Measurements from ENCODE around the gene PHC2.
A peak's percentile ranks its signal among the peaks of the same experiment; 100 is the strongest.

PHC2 gene

DNA sequence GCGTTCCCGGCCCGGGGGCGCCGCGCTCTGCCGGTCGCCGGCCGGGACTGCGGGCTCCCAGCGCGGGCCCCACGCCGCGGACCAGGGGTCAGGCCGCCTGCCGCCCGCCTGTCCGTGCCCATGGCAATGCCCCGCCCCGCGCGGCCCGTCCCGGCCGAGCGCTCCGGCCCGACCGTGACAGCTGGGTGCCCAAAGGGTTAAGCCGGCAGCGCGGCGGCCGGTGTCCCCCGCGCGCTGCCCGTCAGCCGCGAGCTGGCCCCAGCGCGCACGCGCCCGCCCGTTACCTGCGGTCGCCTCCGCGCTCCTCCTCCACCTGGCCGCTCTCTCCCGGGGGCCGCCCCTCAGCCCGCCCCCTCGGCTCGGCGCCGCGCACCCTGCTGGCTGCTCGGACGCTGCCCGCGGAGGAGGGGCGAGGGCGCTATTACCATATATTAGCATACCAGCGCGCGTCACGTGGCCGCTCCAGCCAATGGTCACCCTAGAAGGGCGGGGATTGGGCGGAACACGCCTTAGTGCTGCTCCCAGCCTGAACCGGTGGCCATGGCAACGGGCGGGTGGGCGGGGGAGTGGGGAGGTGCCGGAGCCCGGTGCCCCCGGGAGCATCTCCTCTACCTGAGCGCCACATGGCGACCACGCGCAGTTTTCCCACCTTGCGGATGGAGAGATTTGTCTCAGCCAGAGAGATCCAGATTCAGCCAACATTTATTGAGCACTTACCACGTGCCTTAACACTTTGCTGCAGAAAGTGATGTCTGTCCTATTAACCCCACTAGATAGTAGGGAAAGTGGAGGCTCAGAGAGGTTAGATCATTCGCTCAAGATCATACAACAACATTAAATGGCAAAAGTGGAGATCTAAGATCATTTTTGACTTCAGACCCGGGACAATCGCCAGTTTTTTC is at the start of gene PHC2:
Gene PHC2 (minus strand): TSS at position 404 of the 902 bp plus-strand sequence. CDS start 55,556 bp downstream, outside the sequence.
- intact Hi-C loops (cut with DNase I) = loop anchor here (5.0 kb wide), 2 partner anchors 41 to 64 kb away; partner anchors contain the start of gene ZSCAN20
- DNase-seq = peak; percentile 98 to 100 (median 100)

- DNase-seq = no peak
These were observed 46.6 kb upstream of the PHC2 start for GRCh38 chr1:33477451-33477850.

GRCh38 chr1:33473900-33474299 is 43.0 kb upstream of the PHC2 start:
- DNase-seq = no peak
- intact Hi-C loops (cut with DNase I) = loop anchor here (5.0 kb wide), 2 partner anchors 42 to 107 kb away; partner anchors contain the start of gene PHC2

More at GRCh38 chr1:33477451-33477850, 46.6 kb upstream of the PHC2 start:
- intact Hi-C loops (cut with DNase I) = no loop called here

GRCh38 chr1:33472269-33472980 is 41.5 kb upstream of the PHC2 start, which contains the start of gene ZSCAN20:
ZSCAN20 (plus strand) TSS chr1:33472645; CDS start chr1:33479289, 6,644 bp downstream.
- DNase-seq = peak; percentile 98 to 100 (median 99)
- intact Hi-C loops (cut with DNase I) = loop anchor here (5.0 kb wide), 2 partner anchors 40 to 105 kb away; partner anchors contain the start of gene PHC2

DNA sequence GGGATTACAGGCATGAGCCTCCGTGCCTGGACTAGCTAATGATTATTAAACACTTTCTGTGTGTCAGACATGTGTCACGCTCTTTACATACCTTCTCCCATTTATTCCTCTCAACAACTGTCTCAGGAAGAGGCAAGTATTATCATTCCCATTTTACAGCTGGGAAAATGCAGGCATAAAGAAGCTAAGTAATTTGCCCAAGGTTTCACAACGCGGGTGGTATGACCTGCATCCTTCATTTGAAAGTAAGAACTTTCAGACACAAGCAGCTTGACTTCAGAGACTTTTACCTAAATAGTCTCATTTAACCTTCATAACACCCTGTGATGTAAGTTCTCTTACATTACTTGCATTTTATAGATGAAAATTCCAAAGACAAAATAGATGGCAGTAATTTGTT is 40.5 kb upstream of the PHC2 start:
- DNase-seq = no peak
- intact Hi-C loops (cut with DNase I) = loop anchor here (2.0 to 5.0 kb wide), 3 partner anchors 39 to 343 kb away; partner anchors contain the start of gene PHC2

- peak; percentile 65 to 97 (median 80) for DNase-seq
- intact Hi-C loops (cut with DNase I) = loop anchor here (1.0 to 5.0 kb wide), 4 partner anchors 38 to 342 kb away; partner anchors contain the start of gene PHC2
These were observed 39.7 kb upstream of the PHC2 start for GRCh38 chr1:33470495-33471012.

- DNase-seq = no peak
- intact Hi-C loops (cut with DNase I) = loop anchor here (1.0 to 5.0 kb wide), 4 partner anchors 37 to 341 kb away; partner anchors contain the start of gene PHC2
These were observed 38.8 kb upstream of the PHC2 start for GRCh38 chr1:33469691-33470090.

- DNase-seq = no peak
- intact Hi-C loops (cut with DNase I) = no loop called here
These were observed 38.1 kb upstream of the PHC2 start for GRCh38 chr1:33468967-33469366.

- intact Hi-C loops (cut with DNase I) = no loop called here
- DNase-seq = peak in 1 of 10 donors; percentile 77
These were observed 37.6 kb upstream of the PHC2 start for GRCh38 chr1:33468531-33468930.

GRCh38 chr1:33468011-33468410 is 37.1 kb upstream of the PHC2 start:
- peak in 1 of 10 donors; percentile 81 for DNase-seq
- intact Hi-C loops (cut with DNase I) = no loop called here

DNA sequence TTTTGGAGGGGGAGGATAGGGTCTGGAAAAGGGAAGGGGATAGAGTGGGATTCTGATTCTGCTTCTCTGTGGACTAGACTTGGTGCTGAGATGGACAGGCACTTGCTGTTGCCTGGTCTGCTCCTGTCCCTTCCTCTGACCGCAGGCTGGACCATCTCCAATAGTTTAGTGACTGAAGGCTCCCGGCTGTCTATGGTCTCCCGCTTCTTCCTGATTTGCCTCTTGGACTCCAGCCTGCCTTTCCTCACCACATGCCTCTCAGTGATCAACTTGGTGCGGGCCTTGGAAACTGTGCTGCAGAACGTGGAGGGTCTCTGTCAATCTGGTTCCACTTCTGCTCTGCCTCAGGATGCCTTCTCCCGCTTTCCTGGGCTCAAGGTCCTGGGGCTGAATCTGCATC is 35.3 kb upstream of the PHC2 start:
- intact Hi-C loops (cut with DNase I) = no loop called here

DNA sequence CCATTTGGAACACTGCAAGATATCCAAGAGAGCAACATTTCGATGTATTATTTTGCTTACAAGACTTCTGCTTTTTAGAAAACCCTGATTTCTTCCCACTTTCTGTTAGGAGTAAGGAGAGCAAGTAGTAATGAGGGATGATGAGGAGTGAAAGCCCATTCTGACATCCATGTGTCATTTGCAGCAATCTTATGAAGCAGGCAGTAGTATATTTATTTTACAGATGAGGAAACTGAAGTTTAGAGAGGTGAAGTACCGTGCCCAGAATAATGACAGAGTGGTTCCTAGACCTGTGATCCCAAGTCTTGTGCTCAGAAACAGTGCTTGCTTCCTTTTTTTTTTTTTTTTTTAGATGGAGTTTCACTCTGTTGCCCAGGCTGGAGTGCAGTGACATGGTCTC is 34.4 kb upstream of the PHC2 start:
- intact Hi-C loops (cut with DNase I) = no loop called here
- DNase-seq = no peak

More for the DNA sequence above, 35.3 kb upstream of the PHC2 start:
- DNase-seq = peak in 1 of 10 donors; percentile 77

- intact Hi-C loops (cut with DNase I) = loop anchor here (5.0 kb wide), 1 partner anchor 92 kb away; no protein-coding TSS in a partner anchor
- no peak for DNase-seq
These were observed 33.7 kb upstream of the PHC2 start for GRCh38 chr1:33464552-33464951.

- DNase-seq = no peak
- intact Hi-C loops (cut with DNase I) = loop anchor here (5.0 kb wide), 1 partner anchor 90 kb away; no protein-coding TSS in a partner anchor
These were observed 31.7 kb upstream of the PHC2 start for GRCh38 chr1:33462405-33463164.

DNA sequence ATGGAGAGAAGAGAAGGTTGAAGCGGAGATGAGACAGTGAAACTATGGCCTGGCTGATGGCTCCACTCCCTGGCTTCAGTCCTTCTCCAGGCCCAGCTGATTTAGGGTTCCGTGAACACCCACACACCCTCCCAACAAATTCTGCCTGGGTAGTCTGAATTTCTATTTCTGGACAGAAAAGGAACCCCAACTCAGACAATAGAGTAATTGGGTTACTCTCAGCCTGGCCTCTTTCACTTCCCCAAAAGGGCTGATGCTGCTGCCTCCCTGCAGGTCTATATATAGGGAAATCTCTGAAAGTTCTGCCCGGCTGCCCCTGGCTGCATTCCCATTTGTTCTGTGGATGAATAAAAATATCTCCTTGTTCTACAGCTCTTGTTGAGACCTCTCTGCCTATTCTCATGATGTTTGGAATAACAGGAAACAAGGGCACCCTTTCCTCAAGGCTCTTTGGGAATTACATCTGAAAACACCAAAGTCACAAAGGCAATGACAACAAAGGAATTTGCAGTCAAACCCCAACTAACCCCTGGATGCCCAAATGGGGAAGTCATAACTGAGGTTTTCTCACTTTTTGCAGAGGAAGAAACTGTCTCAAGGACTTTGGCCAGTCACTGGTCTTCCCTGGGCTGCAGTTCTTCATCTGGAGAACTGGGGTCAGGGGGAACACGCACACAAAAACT is 30.2 kb upstream of the PHC2 start:
- DNase-seq = peak in 3 of 10 donors; percentile 34 to 84 (median 34)
- intact Hi-C loops (cut with DNase I) = loop anchor here (5.0 kb wide), 1 partner anchor 89 kb away; no protein-coding TSS in a partner anchor

DNA sequence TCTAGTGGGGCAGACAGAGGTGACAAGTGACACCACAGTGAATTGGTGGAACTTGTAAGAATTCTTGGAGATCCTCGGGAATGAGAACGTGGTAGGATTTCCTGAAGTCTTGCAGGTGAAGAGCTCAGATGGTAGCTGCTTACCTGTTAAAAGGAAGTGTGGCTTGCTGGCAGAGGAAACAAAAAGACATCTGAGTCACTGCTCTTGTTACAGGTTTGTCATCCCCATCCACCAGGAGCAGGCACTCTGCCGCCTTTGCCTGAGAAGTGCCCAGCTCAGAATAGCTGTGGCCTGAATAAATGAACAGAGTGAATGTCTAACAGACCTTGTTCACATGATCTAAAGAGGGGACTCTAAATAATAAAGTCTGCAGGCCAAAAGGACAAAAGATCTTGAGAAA is 29.2 kb upstream of the PHC2 start:
- DNase-seq = no peak
- intact Hi-C loops (cut with DNase I) = loop anchor here (5.0 kb wide), 1 partner anchor 88 kb away; no protein-coding TSS in a partner anchor

DNA sequence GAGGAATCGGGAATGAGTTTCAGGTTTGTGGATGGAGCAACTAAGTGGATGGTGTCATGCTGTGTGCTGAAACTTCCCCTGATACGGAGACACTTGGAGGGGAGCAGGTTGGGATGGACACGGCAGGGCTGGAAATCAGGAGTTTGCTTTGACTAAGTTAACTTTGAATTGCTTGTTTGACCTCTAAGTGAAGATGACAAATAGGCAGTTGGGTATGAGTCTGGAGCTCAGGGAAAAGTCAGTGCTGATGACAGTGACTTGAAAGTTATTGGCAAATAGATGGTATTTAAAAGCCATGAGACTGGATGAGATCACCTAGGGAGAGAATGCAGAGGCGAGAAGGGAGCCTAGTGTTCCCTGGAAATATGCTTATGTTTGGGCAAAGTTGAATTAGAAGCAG is 28.8 kb upstream of the PHC2 start:
- intact Hi-C loops (cut with DNase I) = loop anchor here (5.0 kb wide), 2 partner anchors 87 to 162 kb away; no protein-coding TSS in a partner anchor
- DNase-seq = no peak

DNA sequence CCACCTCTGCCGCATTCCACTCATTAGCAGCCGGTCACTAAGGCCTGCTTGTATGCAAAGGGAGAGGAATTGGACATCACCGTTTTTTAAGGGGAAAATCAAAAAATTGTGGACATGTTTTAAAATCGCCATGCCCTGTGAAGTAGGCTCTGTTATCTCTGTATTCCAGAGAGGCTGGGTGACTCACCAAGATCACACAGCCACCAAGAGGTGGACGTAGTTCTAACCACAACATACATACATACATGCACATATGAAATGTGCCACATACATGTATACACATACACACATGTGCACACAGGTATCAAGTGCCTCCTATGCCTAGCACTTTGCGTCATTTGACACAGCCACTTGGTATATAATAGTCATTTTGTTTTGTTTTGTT is 25.6 kb upstream of the PHC2 start:
- intact Hi-C loops (cut with DNase I) = loop anchor here (5.0 kb wide), 1 partner anchor 159 kb away; no protein-coding TSS in a partner anchor
- DNase-seq = no peak

Data from posterior cingulate gyrus (tissue), 11 donors.